Esophagus muscularis mucosa (tissue), 4 donors: Measurements from ENCODE around the gene PDGFB. TPM values are rescaled to one million over a fixed set of nuclear protein-coding genes. Genes with fewer than 3 reads are reported as not detected.

ENCODE experiments used
- DNase-seq: peaks from one replicate; pipeline ENCODE4 v3.0.0-alpha.2; 2017; ENCODE audit errors: extremely low spot score
- H3K27ac ChIP-seq, 4 donors: fragments of 200-600 bp; sonication (generic); replicated peaks in 1 of 4; 1 replicate in 3 of 4; 2 replicates in 1 of 4; pipeline ENCODE4 v1.5.1; 2016 to 2019; ENCODE audit warnings: mild to moderate bottlenecking in 1 of 4
- H3K27me3 ChIP-seq, 4 donors: fragments of 200-600 bp; sonication (generic); one replicate each; pipeline versions ENCODE4 v1.5.1 to v1.6.0; 2016 to 2019
- H3K36me3 ChIP-seq, 4 donors: fragments of 200-600 bp; sonication (generic); one replicate each; pipeline ENCODE4 v1.5.1; 2016 to 2019
- H3K4me1 ChIP-seq, 4 donors: fragments of 200-600 bp; sonication (generic); one replicate each; pipeline ENCODE4 v1.5.1; 2016 to 2019
- H3K4me3 ChIP-seq, 4 donors: fragments of 200-600 bp; sonication (generic); 1 replicate in 2 of 4; 2 replicates in 2 of 4; pipeline ENCODE4 v1.5.1; 2016 to 2019; ENCODE audit warnings: mild to moderate bottlenecking in 4 of 4, moderate library complexity in 1 of 4
- H3K9me3 ChIP-seq, 4 donors: fragments of 200-600 bp; sonication (generic); 1 replicate in 3 of 4; 2 replicates in 1 of 4; pipeline ENCODE4 v1.5.1; 2016 to 2019
- EP300 ChIP-seq: sonication (generic); formaldehyde crosslinking; IDR thresholded peaks from one replicate; pipeline ENCODE4 v1.6.1; 2017; ENCODE audit warnings: antibody characterized with exemption
- POLR2A ChIP-seq: fragments of 450-650 bp; IDR thresholded peaks from one replicate; pipeline ENCODE4 v1.6.1; 2017; ENCODE audit warnings: antibody characterized with exemption, moderate library complexity, mild to moderate bottlenecking, low read depth
- POLR2AphosphoS5 ChIP-seq, 2 donors: sonication (generic); formaldehyde crosslinking; IDR thresholded peaks; one replicate each; pipeline ENCODE4 v1.6.1; 2017; ENCODE audit warnings: antibody characterized with exemption in 2 of 2
- WGBS: methylation state at CpG from one replicate; pipeline ENCODE4 v1.1.5; 2018; 5-methylcytosine and 5-hydroxymethylcytosine counted together
- intact Hi-C: fragments of 100-400 bp; cut with DNase I; formaldehyde crosslinking; loops from one replicate; pipeline ENCODE4 v1.15.1; 2023
- total RNA-seq, 4 donors: library from RNA; depleted of rRNA; stranded (reverse); fragments of >200 nt; gene quantifications; one replicate each; pipeline versions ENCODE4 v1.1.0 to v1.2.1, GENCODE V29; 2016
- TF ChIP-seq, protein P1 (sequence below), 3 experiments: fragments of 200-600 bp in 2 of 3; fragments of 450-650 bp in 1 of 3; sonication (generic) in 2 of 3; IDR thresholded peaks; one replicate each; pipeline ENCODE4 v1.5.1; 2017 to 2019; ENCODE audit warnings: antibody characterized with exemption in 3 of 3, mild to moderate bottlenecking in 2 of 3, moderate library complexity in 1 of 3

Gene PDGFB
- total RNA-seq, 4 donors from 2014 or later = 12.3 to 25.4 (median 18.8) TPM

DNA sequence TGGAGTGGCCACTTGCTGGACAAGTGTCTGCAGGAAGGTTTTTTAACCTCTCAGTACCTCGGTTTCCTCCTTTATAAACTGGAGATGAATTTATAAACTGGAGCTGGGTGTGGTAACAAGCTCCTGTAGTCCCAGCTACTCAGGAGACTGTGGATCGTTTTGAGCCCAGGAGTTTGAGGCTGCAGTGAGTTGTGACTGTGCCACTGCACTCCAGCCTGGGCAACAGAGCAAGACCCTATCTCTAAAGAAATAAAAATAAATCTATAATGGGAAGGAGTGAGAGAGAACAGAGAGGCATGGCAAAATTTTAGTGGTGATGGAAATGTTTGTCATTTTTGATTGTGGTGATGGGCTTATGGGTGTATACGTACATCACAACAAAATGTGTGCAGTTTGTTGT, 1.4 kb upstream of the PDGFB start:
- Histone ChIP-seq H3K4me1 (peaks cover 19 to 46% (median 44%) of the 10 kb centered on the region in 4 donors), H3K27me3 (peaks cover 9 to 88% (median 23%) of the 10 kb centered on the region in 4 donors), H3K36me3 (peaks cover 0 to 3% (median 0%) of the 10 kb centered on the region in 4 donors), H3K27ac (no peak overlapping the region), H3K4me3 (no peak overlapping the region), H3K9me3 (no peaks in the 10 kb centered on the region)
- DNase-seq = no peak
- 78% methylated on average over 3 of the region's 3 CpGs for WGBS
- intact Hi-C loops = no loop called here
- no peak for TF ChIP-seq POLR2AphosphoS5 (IDR thresholded peaks at IDR 0.05)
- TF ChIP-seq EP300 = no peak
- TF ChIP-seq POLR2A = no peak

DNA sequence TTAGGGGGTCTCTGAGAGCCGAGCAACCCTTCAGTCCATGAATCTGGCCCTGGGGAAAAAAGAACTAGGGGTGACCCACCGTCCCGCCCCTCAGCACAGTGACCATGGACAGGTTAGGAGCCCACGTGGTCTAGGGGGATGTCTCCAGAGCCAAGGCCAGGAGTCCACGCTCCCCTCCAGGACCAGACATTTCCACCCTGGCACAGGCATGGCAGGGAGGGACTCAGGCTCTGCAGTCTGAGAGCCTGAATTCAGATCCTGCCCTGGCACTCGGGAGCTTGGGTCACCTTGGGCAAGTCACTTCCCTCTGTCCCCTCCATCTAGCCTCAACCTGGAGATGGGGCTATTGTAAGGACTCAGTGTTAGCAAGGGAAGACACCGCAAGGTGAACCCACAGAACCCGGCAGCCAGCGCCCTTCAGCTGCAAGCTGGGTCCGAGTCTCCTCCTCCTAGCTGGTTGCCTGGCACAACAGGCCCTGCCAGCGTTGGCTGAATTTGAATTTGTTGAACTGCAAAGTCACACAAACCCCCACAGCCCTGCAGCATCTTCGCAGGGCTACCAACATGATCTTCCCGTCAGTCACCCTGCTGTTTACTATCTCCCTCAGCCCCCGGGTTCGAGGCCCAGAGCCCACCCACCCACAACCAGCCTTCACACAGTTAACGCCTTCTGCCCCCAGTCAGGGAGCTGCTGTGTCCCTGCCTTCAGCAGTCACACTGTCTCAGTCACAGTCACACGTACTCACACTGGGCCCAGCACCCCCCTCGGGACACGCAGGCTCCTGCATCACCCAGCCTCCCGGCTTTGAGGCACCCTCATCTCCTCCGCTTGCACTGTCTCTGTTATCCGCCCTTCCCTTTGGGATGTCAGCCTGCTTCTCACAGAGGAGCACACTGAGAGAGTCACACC, 603 bp upstream of the PDGFB start:
- peak overlapping the region; percentile 60 to 65 (median 61) for H3K4me3 ChIP-seq
- 67% methylated on average over 13 of the region's 22 CpGs for WGBS
- peaks cover 26 to 55% (median 51%) of the 10 kb centered on the region in 4 donors for H3K4me1 ChIP-seq
- H3K9me3 ChIP-seq = no peaks in the 10 kb centered on the region
- no peak for TF ChIP-seq POLR2AphosphoS5 (IDR thresholded peaks at IDR 0.05)
- TF ChIP-seq EP300 = no peak
- TF ChIP-seq POLR2A = no peak
- TF ChIP-seq, protein P1, sequence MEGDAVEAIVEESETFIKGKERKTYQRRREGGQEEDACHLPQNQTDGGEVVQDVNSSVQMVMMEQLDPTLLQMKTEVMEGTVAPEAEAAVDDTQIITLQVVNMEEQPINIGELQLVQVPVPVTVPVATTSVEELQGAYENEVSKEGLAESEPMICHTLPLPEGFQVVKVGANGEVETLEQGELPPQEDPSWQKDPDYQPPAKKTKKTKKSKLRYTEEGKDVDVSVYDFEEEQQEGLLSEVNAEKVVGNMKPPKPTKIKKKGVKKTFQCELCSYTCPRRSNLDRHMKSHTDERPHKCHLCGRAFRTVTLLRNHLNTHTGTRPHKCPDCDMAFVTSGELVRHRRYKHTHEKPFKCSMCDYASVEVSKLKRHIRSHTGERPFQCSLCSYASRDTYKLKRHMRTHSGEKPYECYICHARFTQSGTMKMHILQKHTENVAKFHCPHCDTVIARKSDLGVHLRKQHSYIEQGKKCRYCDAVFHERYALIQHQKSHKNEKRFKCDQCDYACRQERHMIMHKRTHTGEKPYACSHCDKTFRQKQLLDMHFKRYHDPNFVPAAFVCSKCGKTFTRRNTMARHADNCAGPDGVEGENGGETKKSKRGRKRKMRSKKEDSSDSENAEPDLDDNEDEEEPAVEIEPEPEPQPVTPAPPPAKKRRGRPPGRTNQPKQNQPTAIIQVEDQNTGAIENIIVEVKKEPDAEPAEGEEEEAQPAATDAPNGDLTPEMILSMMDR (IDR thresholded peaks at IDR 0.05) = no peak
- peaks cover 9 to 91% (median 23%) of the 10 kb centered on the region in 4 donors for H3K27me3 ChIP-seq
- peak overlapping the region in 2 of 4 donors; percentile 60 to 80 for H3K27ac ChIP-seq
- no peak for DNase-seq
- intact Hi-C loops = no loop called here
- H3K36me3 ChIP-seq = peaks cover 0 to 3% (median 0%) of the 10 kb centered on the region in 4 donors

DNA sequence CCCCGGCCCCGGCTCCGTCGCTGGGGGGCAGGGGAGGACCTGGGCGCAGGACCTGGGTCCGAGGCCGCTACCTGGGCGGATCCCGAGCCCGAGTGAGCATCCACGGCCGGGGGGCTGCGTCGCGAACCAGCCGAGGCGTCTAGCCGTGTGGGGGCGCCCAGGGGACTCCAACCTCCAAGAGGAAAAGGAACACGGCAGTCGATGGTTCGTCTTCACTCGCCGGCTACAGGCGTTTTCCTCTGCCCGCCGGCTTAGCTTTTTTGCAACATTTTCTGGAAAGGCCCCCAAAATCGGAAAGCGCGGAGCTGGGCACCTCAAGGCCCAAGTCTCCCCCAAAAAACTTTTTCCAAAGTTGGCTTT, 666 bp downstream of the PDGFB start:
- Histone ChIP-seq H3K36me3 (peaks cover 0 to 8% (median 0%) of the 10 kb centered on the region in 4 donors), H3K27me3 (peaks cover 9 to 81% (median 23%) of the 10 kb centered on the region in 4 donors), H3K4me1 (peaks cover 39 to 66% (median 63%) of the 10 kb centered on the region in 4 donors), H3K27ac (peak overlapping the region; percentile 70 to 80 (median 76)), H3K4me3 (peak overlapping the region; percentile 60 to 65 (median 61)), H3K9me3 (no peaks in the 10 kb centered on the region)
- no peak for TF ChIP-seq POLR2AphosphoS5 (IDR thresholded peaks at IDR 0.05)
- TF ChIP-seq, protein P1 (IDR thresholded peaks at IDR 0.05) = no peak
- TF ChIP-seq EP300 = no peak
- TF ChIP-seq POLR2A = no peak
- 0% methylated on average over 6 of the region's 30 CpGs for WGBS
- intact Hi-C loops = no loop called here
- no peak for DNase-seq

DNA sequence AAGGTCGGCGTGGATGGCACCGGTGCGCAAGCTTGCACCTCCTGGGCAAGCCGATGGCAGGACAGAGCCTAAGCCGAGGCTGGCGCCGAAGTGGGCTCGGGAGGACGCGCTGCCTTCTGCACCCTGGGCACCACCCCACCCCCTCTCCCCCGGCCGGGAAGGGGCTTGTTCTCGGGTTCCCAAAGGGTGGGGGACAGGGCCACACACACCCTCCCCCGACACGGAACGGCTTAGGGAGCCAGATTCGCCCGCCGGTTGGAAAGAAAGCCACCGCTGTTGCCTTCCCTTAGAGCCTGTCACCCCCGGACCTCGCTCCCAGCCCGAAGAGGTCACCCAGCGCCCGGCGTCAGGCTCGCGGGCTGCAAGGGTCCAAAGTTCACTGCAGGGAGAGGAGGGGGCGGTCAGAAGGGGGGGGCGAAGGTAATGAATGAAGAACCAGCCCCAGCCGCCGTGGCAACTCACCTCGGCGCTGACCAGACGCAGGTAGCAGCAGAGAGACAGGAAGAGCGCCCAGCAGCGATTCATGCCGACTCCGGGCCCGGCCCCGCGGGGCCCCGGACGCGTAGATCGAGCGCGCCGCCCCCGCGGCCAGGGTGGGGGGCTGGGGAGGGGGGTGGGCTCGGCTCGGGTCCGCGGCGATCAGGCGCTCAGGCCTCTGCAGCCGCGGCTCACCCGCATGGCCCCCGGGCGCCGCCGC, 1.2 kb downstream of the PDGFB start:
- Histone ChIP-seq H3K36me3 (peaks cover 0 to 13% (median 0%) of the 10 kb centered on the region in 4 donors), H3K27ac (peak overlapping the region; percentile 70 to 80 (median 76)), H3K27me3 (peaks cover 9 to 77% (median 23%) of the 10 kb centered on the region in 4 donors), H3K4me3 (peak overlapping the region; percentile 60 to 65 (median 61)), H3K9me3 (no peaks in the 10 kb centered on the region), H3K4me1 (peaks cover 44 to 72% (median 68%) of the 10 kb centered on the region in 4 donors)
- TF ChIP-seq POLR2AphosphoS5 (IDR thresholded peaks at IDR 0.05) (no peak), EP300 (no peak)
- under 1% methylated on average over 19 of the region's 65 CpGs for WGBS
- DNase-seq = no peak
- intact Hi-C loops = no loop called here

DNA sequence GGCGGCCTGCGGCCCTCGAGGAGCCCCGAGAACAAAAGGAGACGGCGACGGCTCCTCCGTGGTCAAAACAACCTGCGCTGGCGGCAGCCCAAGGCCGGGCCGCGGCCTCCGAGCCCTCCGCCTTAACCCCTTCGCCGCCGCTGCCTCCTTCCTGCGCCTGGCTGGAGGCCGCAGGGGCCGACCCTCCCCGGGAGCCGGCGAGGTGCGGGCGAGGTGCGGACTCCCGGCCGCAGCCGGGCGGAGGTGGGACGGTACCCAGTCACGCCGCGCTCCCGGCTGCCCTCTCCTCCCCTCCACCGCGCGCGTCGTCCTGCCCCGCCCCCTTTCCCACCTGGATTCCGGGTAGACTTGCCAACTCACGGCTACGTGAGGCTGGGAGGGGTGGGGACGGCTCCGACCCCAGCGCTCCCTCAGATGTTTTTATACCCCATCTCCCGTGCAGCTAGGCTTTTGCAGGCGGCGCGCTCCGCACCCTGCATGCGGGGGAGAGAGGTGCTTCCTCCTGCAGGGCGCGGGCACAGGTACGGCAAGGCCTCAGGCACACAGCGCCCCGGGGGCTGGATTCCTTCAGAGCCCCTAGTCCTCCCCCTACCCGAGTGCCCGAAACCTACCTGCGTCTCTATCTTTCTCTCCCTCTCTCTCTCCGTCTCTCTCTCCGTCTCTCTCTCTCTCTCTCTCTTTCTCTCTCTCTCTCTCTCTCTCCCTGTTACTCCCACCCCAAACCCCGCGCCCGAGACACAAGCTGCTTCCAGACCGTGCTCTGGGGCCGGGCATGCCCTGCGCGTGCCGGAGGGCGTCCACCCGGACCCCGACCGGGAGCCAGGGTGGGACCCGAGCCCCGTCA, 2.0 kb downstream of the PDGFB start:
- Histone ChIP-seq H3K4me1 (peaks cover 52 to 79% (median 76%) of the 10 kb centered on the region in 4 donors), H3K4me3 (peak overlapping the region; percentile 60 to 65 (median 61)), H3K27ac (peak overlapping the region; percentile 70 to 80 (median 76)), H3K9me3 (no peaks in the 10 kb centered on the region), H3K27me3 (peaks cover 9 to 69% (median 23%) of the 10 kb centered on the region in 4 donors), H3K36me3 (peaks cover 0 to 13% (median 0%) of the 10 kb centered on the region in 4 donors)
- intact Hi-C loops = no loop called here
- TF ChIP-seq POLR2AphosphoS5 (IDR thresholded peaks at IDR 0.05) = no peak
- TF ChIP-seq POLR2A = no peak
- TF ChIP-seq, protein P1 (IDR thresholded peaks at IDR 0.05) = no peak
- TF ChIP-seq EP300 = no peak
- DNase-seq = no peak
- under 1% methylated on average over 31 of the region's 78 CpGs for WGBS
